ENCODE results near the gene ZNF225. TPM values are rescaled to one million over a fixed set of nuclear protein-coding genes. Genes with fewer than 3 reads are reported as not detected.

The ZNF225 gene
- total and polyA plus RNA-seq, 9 of the 15 experiments (the other 6 are each of a cell fraction or from before 2014, with no cell fraction given), result 1.4 to 4.2 (median 2.2) TPM

DNA sequence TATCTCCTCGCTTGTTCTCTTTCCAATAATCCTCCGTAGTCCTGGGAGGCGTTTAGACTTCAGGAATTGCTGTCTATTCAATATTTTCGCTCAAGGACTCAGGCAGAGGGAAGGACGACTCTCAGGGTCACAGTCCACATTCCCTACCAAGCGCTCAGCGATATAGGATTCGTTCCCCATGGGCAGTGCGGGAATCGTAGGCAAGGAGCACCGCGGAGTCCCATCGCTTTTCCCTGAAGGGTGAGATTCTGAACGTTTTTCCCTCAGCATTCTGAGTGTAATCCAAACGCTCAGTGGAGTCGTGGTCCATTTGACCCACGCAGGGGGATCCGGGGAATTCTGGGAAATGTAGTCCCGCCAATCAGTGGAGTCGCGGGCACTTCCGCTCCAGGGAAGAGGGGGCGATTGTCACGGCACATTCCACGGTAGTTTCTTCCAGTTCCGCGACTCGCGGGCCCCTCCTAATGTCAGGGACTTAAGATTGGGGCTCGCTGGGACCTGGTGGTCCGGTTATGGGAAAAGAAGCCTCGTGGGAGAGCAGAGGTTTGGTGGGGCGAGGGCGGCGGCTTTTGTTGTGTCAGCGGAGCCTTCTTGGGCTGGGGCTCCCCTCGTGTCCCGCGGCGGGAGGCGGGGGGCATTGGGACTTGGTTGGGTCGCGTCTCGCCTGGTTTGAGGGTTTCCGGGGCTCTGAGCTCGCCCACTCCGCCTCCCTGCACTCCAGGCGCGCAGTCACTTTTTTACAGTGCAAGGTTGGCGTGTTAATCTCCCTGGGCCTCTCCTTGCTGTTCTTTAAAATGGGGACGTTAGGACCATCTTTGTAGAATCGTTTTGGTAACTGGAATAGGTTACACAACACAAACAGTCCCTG, 28.2 kb downstream of the ZNF225 start, which contains the start of gene ZNF234 (continued):
- no peak for TF ChIP-seq CREB3 (tag; conservative IDR thresholded peaks at IDR 0.05; ENCODE audit: low read depth)
- no peak for TF ChIP-seq HNRNPL (IDR thresholded peaks at IDR 0.05; ENCODE audit: low read depth, low read length)
- TF ChIP-seq ATF2 (CRISPR knock-in tag; IDR thresholded peaks at IDR 0.05), result no peak
- TF ChIP-seq IRF1 (CRISPR knock-in tag; IDR thresholded peaks at IDR 0.05; ENCODE audit: borderline replicate concordance), result no peak
- TF ChIP-seq ZNF316 (IDR thresholded peaks at IDR 0.05), result no peak
- no peak for TF ChIP-seq SRSF1 (IDR thresholded peaks at IDR 0.05; ENCODE audit: low read depth, low read length)
- no peak for TF ChIP-seq CTBP1 (IDR thresholded peaks at IDR 0.05; ENCODE audit: borderline replicate concordance)
- TF ChIP-seq TOE1 (IDR thresholded peaks at IDR 0.05; ENCODE audit: borderline replicate concordance), result no peak
- no peak for TF ChIP-seq TOE1 (CRISPR knock-in tag; IDR thresholded peaks at IDR 0.05; ENCODE audit: borderline replicate concordance, low read depth)
- TF ChIP-seq ZZZ3 (IDR thresholded peaks at IDR 0.05), result no peak
- TF ChIP-seq BMI1 (IDR thresholded peaks at IDR 0.05; ENCODE audit: low read length), result no peak
- TF ChIP-seq ZNF165 (CRISPR knock-in tag; IDR thresholded peaks at IDR 0.05; ENCODE audit: borderline replicate concordance), result no peak
- TF ChIP-seq ZNF324 (CRISPR knock-in tag; IDR thresholded peaks at IDR 0.05), result peak; percentile 94
- TF ChIP-seq, protein P1, sequence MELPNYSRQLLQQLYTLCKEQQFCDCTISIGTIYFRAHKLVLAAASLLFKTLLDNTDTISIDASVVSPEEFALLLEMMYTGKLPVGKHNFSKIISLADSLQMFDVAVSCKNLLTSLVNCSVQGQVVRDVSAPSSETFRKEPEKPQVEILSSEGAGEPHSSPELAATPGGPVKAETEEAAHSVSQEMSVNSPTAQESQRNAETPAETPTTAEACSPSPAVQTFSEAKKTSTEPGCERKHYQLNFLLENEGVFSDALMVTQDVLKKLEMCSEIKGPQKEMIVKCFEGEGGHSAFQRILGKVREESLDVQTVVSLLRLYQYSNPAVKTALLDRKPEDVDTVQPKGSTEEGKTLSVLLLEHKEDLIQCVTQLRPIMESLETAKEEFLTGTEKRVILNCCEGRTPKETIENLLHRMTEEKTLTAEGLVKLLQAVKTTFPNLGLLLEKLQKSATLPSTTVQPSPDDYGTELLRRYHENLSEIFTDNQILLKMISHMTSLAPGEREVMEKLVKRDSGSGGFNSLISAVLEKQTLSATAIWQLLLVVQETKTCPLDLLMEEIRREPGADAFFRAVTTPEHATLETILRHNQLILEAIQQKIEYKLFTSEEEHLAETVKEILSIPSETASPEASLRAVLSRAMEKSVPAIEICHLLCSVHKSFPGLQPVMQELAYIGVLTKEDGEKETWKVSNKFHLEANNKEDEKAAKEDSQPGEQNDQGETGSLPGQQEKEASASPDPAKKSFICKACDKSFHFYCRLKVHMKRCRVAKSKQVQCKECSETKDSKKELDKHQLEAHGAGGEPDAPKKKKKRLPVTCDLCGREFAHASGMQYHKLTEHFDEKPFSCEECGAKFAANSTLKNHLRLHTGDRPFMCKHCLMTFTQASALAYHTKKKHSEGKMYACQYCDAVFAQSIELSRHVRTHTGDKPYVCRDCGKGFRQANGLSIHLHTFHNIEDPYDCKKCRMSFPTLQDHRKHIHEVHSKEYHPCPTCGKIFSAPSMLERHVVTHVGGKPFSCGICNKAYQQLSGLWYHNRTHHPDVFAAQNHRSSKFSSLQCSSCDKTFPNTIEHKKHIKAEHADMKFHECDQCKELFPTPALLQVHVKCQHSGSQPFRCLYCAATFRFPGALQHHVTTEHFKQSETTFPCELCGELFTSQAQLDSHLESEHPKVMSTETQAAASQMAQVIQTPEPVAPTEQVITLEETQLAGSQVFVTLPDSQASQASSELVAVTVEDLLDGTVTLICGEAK (IDR thresholded peaks at IDR 0.05), result peak; percentile 71
- TF ChIP-seq, protein P1 (CRISPR knock-in tag; IDR thresholded peaks at IDR 0.05), result no peak
- TF ChIP-seq TEAD2 (tag; IDR thresholded peaks at IDR 0.05), result no peak

Data from K562 (cell line).